ENCODE measurements around the gene SLC29A2. TPM values are rescaled to one million over a fixed set of nuclear protein-coding genes. Genes with fewer than 3 reads are reported as not detected.

SLC29A2 gene
- total and polyA plus RNA-seq, 2 of the 8 experiments (the other 6 are each of a cell fraction or from before 2014, with no cell fraction given), result 29.3 to 31.6 TPM

- Histone ChIP-seq H3K27me3 (replicated peaks in 1 of 4; ENCODE audit: control insufficient read depth in 3 of 4, extremely low read depth in 1 of 4, insufficient read depth in 3 of 4, low read length in 3 of 4) (peaks cover 0 to 2% (median 0%) of the 10 kb centered on the region in 4 experiments; a peak in 3 of 7 replicates), H3K56ac (replicated peaks; ENCODE audit: insufficient read length, low read depth, low read length) (no peak overlapping the region), H3K23ac (ENCODE audit: insufficient read length) (no peak overlapping the region), H2BK20ac (ENCODE audit: low read length) (no peak overlapping the region), H3K4me1 (replicated peaks in 1 of 4; ENCODE audit: control insufficient read depth in 3 of 4, insufficient read depth in 4 of 4, low read length in 3 of 4) (peaks cover 0 to 12% (median 9%) of the 10 kb centered on the region in 4 experiments; a peak in 6 of 7 replicates), H3K79me1 (ENCODE audit: low read depth, low read length) (peaks cover 3% of the 10 kb centered on the region), H3K18ac (ENCODE audit: extremely low read depth, low read length) (no peak overlapping the region), H3K14ac (ENCODE audit: insufficient read length) (no peak overlapping the region), H2BK5ac (ENCODE audit: low read depth, low read length) (no peak overlapping the region), H2BK12ac (ENCODE audit: low read depth, low read length) (no peak overlapping the region), H2BK15ac (ENCODE audit: low read length) (no peak overlapping the region), H4K8ac (ENCODE audit: extremely low read depth, insufficient read depth, low read length) (no peak overlapping the region), H3K36me3 (ENCODE audit: control insufficient read depth in 2 of 4, insufficient read depth in 4 of 4, low read length in 3 of 4) (peaks cover 6 to 12% (median 9%) of the 10 kb centered on the region in 4 experiments; a peak in 4 of 8 replicates), H3K23me2 (ENCODE audit: low read depth, low read length) (peaks cover 20% of the 10 kb centered on the region), H4K5ac (ENCODE audit: insufficient read length, low read depth, low read length) (no peak overlapping the region), H3K27ac (ENCODE audit: low read depth, low read length) (no peak overlapping the region), H2AFZ (ENCODE audit: low read length) (no peak overlapping the region), H4K20me1 (replicated peaks in 1 of 2; ENCODE audit: control insufficient read depth in 1 of 2, insufficient read depth in 2 of 2, low read length in 2 of 2) (peaks cover 3 to 8% of the 10 kb centered on the region in 2 experiments), H4K91ac (replicated peaks; ENCODE audit: insufficient read length, low read length) (no peak overlapping the region), H3K4me2 (ENCODE audit: insufficient read depth in 1 of 2, low read depth in 2 of 2, low read length in 2 of 2) (no peak overlapping the region), H2AK5ac (ENCODE audit: low read depth, low read length) (no peak overlapping the region), H3K9me3 (ENCODE audit: insufficient read depth in 2 of 2, low read depth in 1 of 2, low read length in 1 of 2) (no peaks in the 10 kb centered on the region), H3K4ac (replicated peaks; ENCODE audit: insufficient read length, low read depth, low read length) (no peak overlapping the region), H3K79me2 (ENCODE audit: control insufficient read depth in 1 of 2, insufficient read depth in 2 of 2, low read length in 2 of 2) (peaks cover 0 to 14% of the 10 kb centered on the region in 2 experiments; a peak in 2 of 4 replicates), H2BK120ac (replicated peaks; ENCODE audit: low read depth, low read length) (no peak overlapping the region), H3K9ac (replicated peaks in 1 of 4; ENCODE audit: extremely low read depth in 1 of 4, low read depth in 3 of 4, low read length in 3 of 4) (no peak overlapping the region), H3K4me3 (ENCODE audit: extremely low read depth in 1 of 4, insufficient read depth in 2 of 4, low read depth in 3 of 4, low read length in 4 of 4) (no peak overlapping the region)
- FAIRE-seq (no peak), DNase-seq (ENCODE audit: low read depth in 1 of 2, low spot score in 2 of 2) (no peak)
- ChIA-PET POLR2A (ENCODE audit: partially characterized antibody) (interaction anchor here (0.8 to 28.7 kb wide), 7 partner anchors 25 to 85 kb away, joined by 3 to 487 read pairs (median 5); partner anchors contain the start of gene SLC29A2), CTCF (ENCODE audit: partially characterized antibody) (interaction anchor here (1.0 to 2.5 kb wide), 7 partner anchors 22 to 121 kb away, joined by 3 to 20 read pairs (median 4); no protein-coding TSS in a partner anchor)
- WGBS, 2 experiments (ENCODE audit: extremely low coverage in 1 of 2, insufficient coverage in 1 of 2, insufficient read length in 1 of 2, insufficient replicate concordance in 2 of 2, low coverage in 1 of 2, low lambda C conversion rate in 2 of 2, missing lambda C conversion rate in 1 of 2), result 90% methylated on average over 8 of the region's 8 CpGs; no CpG with 5 or more reads in 1 of the 2 experiments
- TF ChIP-seq TAF7 (optimal IDR thresholded peaks at IDR 0.05; ENCODE audit: borderline replicate concordance, low read depth, low read length) (no peak), GABPA (IDR thresholded peaks at IDR 0.05; ENCODE audit: borderline replicate concordance, insufficient read depth, low read length) (no peak), SUZ12 (IDR thresholded peaks at IDR 0.05; ENCODE audit: low read length) (no peak)
These were observed 28.4 kb downstream of the SLC29A2 start for GRCh38 chr11:66343176-66343575.
